Muscle layer of colon (tissue), 2 donors: Measurements from ENCODE around the gene PLIN4.
"Not testable (repeated sequence)": the region's sequence is repeated elsewhere in the genome, so short reads cannot be mapped to it uniquely, and the experiment has no call there.

Source experiments
- H3K27ac ChIP-seq: one replicate; pipeline ENCODE4 v1.7.0; 2013; ENCODE audit warnings: low read depth, mild to moderate bottlenecking, low read length, moderate library complexity
- H3K27me3 ChIP-seq, 2 donors: one replicate each; pipeline ENCODE4 v1.7.0; 2013; ENCODE audit warnings: low read length in 2 of 2, mild to moderate bottlenecking in 2 of 2; ENCODE audit not compliant: insufficient read depth in 2 of 2, control insufficient read depth in 1 of 2
- H3K36me3 ChIP-seq: one replicate; pipeline ENCODE4 v1.7.0; 2013; ENCODE audit warnings: mild to moderate bottlenecking, low read length; ENCODE audit not compliant: insufficient read depth
- H3K4me1 ChIP-seq: one replicate; pipeline ENCODE4 v1.7.0; 2013; ENCODE audit warnings: mild to moderate bottlenecking, low read length; ENCODE audit not compliant: insufficient read depth
- H3K4me3 ChIP-seq, 2 donors: one replicate each; pipeline ENCODE4 v1.7.0; 2013; ENCODE audit warnings: low read length in 2 of 2, low read depth in 1 of 2, mild to moderate bottlenecking in 1 of 2, moderate library complexity in 1 of 2
- H3K9ac ChIP-seq: one replicate; pipeline ENCODE4 v1.7.0; 2013; ENCODE audit warnings: low read length
- H3K9me3 ChIP-seq: one replicate; pipeline ENCODE4 v1.7.0; 2013; ENCODE audit warnings: mild to moderate bottlenecking, low read length
- donor health status: abdominal sarcoma.
- donor health status: Adenocarcinoma of cecum.

The PLIN4 gene

DNA sequence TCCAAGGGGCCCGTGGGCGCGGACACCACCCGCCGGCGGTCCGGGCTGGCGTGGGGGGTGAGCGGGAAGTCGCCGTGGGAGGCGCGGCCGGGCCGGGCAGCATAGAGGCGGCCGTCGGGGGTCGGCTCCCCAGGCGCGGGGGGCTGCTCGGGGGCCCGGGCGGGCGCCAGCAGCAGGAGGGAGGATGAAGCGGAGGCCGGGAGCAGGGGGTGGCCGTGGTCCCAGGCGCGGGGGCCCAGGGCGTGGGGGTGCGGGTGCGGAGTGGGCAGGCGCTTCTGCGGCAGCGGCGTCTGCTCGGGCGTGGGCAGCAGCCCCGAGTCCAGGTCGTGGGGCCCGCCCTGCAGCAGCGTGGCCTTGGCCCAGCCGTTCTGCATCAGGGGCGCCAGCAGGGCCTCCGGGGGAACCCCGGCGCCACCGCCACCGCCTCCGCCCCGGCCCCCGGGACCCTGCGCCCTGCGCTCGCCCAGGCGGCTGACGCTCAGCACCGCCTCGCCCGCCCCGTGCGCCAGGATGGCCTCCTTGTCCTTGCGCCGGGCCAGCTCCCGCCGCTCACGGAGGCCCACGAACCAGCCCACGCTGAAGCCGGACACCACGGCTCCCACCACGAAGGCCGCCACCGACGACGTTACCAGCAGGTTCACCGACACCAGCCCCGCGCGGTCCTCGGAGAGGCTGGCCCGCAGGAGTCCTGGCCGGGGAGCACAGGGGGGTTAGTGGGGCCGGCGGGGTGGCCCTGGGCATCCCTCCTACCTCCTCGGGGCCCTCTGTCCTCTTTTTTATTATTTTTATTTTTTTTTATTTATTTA is 25.8 kb upstream of the PLIN4 start:
- Histone ChIP-seq H3K27ac (no peak overlapping the region), H3K4me1 (no peaks in the 10 kb centered on the region)

DNA sequence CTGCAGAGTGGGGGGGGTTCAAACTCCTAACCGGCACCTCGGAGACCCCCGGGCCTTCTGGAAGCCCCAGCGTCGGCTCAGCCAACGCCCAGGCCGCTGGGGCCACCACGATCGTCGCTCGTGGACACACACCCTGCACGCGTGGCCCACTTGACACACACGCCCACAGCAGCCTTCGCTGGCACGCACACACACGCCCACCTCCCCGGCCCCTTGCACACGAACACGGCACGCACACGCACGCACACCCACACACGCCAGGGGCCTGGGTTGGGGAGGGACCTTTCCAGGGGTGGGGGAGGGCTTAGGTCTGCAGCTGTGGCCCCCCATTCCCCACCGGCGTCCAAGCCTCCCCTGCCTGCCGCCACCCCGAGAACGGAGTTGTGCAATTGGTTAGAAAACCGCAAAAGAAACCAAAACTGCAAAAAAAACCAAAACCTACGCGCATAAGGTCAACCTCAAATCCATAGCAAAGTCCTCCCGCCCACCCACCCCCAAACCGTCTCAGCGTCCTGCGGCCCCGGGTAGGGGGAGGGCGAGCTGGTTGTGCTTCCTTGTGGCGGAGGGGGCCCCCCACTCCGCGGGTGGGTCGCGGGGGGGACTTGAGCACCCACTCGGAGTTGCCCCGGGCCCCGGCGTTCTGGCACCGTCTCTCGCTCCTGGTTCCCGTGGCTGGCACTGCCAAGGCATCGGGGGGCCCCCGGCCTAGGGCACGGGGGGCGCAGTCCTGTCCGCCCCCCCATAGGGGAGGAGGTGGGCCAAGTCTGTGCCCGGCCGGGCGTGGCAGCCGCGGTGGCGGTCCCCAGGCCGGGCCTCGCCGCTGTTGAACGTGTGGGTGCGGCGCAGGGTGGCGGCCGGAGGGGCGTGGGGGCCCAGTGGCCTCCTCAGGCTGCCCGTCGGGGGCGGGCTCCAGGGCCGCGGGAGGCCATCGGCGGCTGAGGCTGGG is 24.9 kb upstream of the PLIN4 start:
- peaks cover 6% of the 10 kb centered on the region for H3K9me3 ChIP-seq
- H3K27ac ChIP-seq: no peak overlapping the region
- no peak overlapping the region for H3K9ac ChIP-seq
- peaks cover 0 to 6% of the 10 kb centered on the region in 2 donors for H3K27me3 ChIP-seq
- H3K4me1 ChIP-seq: no peaks in the 10 kb centered on the region
- no peaks in the 10 kb centered on the region for H3K36me3 ChIP-seq
- no peak overlapping the region for H3K4me3 ChIP-seq

More for the DNA sequence above, 25.8 kb upstream of the PLIN4 start:
- no peak overlapping the region for H3K4me3 ChIP-seq
- H3K27me3 ChIP-seq: no peaks in the 10 kb centered on the region
- peaks cover 6% of the 10 kb centered on the region for H3K9me3 ChIP-seq
- H3K36me3 ChIP-seq: no peaks in the 10 kb centered on the region
- H3K9ac ChIP-seq: no peak overlapping the region

DNA sequence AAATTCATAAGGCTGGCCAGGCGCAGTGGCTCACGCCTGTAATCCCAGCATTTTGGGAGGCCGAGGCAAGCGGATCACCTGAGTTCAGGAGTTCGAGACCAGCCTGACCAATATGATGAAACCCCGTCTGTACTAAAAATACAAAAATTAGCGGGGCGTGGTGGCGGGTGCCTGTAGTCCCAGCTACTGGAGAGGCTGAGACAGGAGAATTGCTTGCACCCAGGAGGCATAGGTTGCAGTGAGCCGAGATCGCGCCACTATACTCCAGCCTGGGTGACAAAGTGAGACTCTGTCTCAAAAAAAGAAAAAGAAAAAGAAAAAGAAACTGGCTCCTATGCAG is 23.5 kb upstream of the PLIN4 start:
- not testable (repeated sequence) for H3K4me3 ChIP-seq, H3K9me3 ChIP-seq, H3K9ac ChIP-seq, H3K27me3 ChIP-seq, H3K27ac ChIP-seq, H3K4me1 ChIP-seq, H3K36me3 ChIP-seq

DNA sequence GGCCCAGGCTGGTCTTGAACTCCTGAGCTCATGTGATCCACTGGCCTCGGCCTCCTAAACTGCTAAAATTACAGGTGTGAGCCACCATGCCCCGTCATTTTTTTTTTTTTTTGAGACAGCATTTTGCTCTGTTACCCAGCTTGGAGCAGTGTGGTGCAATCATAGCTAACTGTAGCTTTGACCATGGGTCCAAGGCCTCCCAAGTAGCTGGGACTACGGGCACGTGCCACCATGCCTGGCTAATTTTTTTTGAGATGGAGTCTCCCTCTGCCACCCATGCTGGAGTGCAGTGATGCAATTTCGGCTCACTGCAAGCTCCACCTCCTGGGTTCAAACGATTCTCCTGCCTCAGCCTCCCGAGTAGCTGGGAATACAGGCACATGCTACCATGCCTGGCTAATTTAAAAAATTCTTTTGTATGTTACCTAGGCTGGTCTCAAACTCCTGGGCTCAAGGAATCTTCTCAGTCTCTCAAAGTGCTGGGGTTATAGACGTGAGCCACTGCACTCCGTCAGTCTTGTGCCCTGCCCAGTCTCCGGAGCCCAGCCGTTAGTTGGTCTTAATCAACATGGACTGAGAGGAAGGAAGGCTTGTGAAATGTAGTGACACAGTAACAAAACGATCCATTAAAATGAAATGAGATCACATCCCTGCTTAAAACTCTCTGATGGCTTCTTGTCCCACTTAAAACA is 23.0 kb upstream of the PLIN4 start:
- Histone ChIP-seq H3K4me3 (no peak overlapping the region), H3K9ac (no peak overlapping the region), H3K9me3 (peaks cover 6% of the 10 kb centered on the region), H3K4me1 (no peaks in the 10 kb centered on the region), H3K27me3 (peaks cover 0 to 9% of the 10 kb centered on the region in 2 donors), H3K27ac (no peak overlapping the region), H3K36me3 (no peaks in the 10 kb centered on the region)

DNA sequence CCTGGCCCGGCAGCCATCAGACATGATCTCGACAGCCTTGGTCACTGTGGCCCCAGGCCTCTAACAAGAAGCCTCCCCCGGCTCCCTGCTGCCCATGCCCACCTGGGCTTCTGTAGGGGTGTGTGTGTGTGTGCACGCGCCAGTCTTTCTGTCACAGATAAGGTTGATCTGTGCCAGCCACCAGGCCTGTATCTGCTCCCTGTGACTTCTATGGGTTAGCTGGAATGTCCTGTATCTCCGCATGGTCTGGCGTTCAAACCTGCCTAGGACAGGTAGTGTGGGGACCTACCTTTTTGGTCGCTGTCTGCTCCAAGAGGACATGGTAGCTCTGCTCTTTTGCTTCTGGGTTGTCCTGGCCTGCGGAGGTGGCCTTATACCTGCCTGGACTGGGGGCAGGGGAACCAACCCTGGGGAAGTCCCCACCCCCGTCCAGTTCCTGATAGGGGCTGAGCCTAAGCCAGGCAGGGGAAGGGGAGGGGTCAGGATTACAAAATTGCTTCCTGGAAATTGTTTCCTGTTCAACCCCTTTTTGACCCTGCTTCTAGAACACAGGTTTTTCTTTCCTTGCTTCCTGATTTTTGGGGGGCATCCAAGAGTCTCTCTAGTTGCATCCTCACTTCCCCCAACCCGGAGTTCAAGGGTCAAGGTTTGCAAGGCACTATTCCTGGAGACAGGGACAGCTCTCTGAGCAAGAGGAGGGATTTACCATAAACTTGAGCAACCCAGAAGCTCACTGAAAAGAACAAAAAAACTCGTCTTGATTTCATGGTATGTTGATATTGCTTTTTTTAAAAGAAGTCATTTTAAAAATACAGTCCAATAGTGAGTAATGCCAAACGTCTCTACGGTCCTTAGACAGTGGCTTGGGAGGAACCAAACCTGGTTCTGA is 21.7 kb upstream of the PLIN4 start, which contains the start of gene LRG1:
Gene LRG1, minus strand, starts transcription at position 344 of the 889 bp plus-strand sequence. Its CDS starts 23 bp downstream, at position 321.
- Histone ChIP-seq H3K9ac (no peak within 1 kb of the TSS), H3K27me3 (peaks cover 0 to 14% of the 10 kb centered on the region in 2 donors), H3K36me3 (no peaks in the 10 kb centered on the region), H3K4me1 (no peaks in the 10 kb centered on the region), H3K27ac (no peak within 1 kb of the TSS), H3K4me3 (no peak within 1 kb of the TSS), H3K9me3 (peaks cover 6% of the 10 kb centered on the region)

DNA sequence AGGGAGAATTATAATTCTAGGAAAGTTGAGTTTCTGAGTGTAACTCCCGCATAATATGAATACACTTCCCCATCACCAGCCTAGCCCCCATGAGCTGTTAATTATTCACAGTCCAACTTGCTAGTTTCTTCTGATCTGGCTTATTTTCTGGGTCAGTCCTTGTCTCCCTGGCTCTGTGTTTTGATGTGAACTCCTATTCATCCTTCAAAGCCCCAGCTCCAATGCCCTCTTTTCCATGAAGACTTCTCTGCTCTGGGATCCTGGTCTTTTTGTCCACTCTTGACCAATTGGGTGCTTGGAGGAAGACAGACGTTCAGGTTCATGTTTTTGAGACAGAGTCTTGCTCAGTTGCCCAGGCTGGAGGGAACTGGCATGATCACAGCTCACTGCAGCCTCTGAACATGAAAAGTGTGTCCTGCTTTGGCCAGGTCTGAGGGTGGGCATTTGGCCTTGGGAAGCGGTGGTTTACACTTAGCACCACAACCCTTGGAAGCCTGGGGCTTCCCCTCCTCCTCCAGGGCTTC is 20.9 kb upstream of the PLIN4 start:
- Histone ChIP-seq H3K4me3 (no peak overlapping the region), H3K9me3 (peaks cover 6% of the 10 kb centered on the region), H3K4me1 (no peaks in the 10 kb centered on the region), H3K9ac (no peak overlapping the region), H3K27ac (no peak overlapping the region), H3K36me3 (no peaks in the 10 kb centered on the region), H3K27me3 (peaks cover 0 to 14% of the 10 kb centered on the region in 2 donors)

DNA sequence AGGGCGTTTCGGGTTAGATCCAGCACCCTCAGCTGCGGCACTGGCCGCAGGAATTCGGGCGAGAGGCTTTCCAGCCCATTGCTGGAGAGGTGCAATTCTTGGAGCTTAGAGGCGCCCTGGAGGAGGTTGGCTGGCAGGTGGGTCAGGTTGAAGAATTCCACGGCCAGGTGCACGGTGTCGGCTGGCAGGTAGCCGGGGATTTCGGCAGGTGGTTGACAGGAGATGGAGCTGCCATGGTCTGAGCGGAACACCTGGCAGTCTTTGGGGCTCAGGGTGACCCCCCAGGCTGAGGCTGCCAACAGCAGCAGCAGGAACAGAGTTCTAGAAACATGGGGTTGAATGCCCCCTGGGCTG is 20.3 kb upstream of the PLIN4 start:
- no peak overlapping the region for H3K9ac ChIP-seq
- H3K36me3 ChIP-seq: no peaks in the 10 kb centered on the region
- H3K4me3 ChIP-seq: no peak overlapping the region
- H3K4me1 ChIP-seq: no peaks in the 10 kb centered on the region
- peaks cover 0 to 14% of the 10 kb centered on the region in 2 donors for H3K27me3 ChIP-seq
- H3K9me3 ChIP-seq: peaks cover 6% of the 10 kb centered on the region
- no peak overlapping the region for H3K27ac ChIP-seq

DNA sequence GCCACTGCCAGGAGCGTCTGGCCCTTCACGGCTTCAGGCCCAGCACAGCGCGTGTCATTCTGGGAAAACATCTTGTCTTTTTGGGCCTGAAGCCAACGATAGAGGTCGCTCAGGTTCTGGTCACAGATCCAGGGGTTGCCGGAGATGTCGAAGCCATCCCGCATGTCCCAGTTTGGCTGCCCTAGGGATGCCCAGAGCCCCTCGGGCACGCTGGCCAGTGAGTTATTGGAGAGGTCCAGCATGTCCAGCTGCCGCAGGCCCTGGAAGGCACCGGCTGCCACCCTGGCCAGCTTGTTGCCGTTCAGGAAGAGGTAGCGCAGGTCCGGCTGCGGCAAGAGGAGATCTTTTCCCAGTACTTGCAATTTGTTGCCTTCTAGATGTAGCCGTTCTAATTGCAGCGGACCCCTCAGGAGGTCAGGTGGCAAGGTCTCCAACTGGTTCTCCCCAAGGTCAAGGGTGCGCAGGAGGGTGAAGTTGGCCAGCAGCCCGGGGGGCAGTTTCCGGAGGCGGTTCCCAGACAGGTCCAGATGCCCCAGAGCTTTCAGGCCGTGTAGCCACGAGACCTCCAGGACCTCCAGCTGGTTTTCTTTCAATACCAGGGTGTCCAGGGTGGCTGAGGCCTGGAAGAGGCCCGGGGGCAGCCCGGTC is 19.8 kb upstream of the PLIN4 start:
- Histone ChIP-seq H3K4me1 (no peaks in the 10 kb centered on the region), H3K27ac (no peak overlapping the region), H3K9me3 (peaks cover 6% of the 10 kb centered on the region), H3K9ac (no peak overlapping the region), H3K4me3 (no peak overlapping the region), H3K27me3 (peaks cover 0 to 14% of the 10 kb centered on the region in 2 donors), H3K36me3 (no peaks in the 10 kb centered on the region)

DNA sequence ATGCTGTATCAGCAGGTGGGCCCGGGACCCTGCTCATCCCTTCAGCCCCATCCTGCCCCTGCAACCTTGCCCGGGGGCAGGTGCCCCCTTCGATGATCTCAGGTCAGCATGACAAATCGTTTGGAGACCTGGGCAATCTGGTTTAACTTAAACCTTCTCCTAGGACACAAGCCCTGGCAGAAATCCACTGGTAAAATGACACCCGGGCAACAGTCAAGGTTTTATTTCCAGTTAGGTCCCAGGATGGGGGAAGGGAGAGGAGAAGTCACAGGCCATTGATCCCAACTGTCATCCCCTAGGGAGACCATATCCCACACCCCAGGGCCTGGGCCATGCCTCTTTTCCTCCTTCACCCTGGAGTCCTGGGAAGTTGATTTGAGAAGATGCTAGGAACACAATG is 18.5 kb upstream of the PLIN4 start:
- H3K4me1 ChIP-seq: no peaks in the 10 kb centered on the region
- no peaks in the 10 kb centered on the region for H3K36me3 ChIP-seq
- no peak overlapping the region for H3K4me3 ChIP-seq
- H3K27me3 ChIP-seq: peaks cover 0 to 14% of the 10 kb centered on the region in 2 donors
- H3K9me3 ChIP-seq: peaks cover 6% of the 10 kb centered on the region
- no peak overlapping the region for H3K27ac ChIP-seq
- no peak overlapping the region for H3K9ac ChIP-seq
